HG02610 (cell line): ENCODE results near the gene ANKLE2.

Experiments used
- ATAC-seq: cut with Tn5 transposase; IDR thresholded peaks from one replicate; pipeline ENCODE4 v1.9.1; 2021; ENCODE audit warnings: mild to moderate bottlenecking, moderate library complexity; ENCODE audit not compliant: unreplicated experiment

Gene ANKLE2

DNA sequence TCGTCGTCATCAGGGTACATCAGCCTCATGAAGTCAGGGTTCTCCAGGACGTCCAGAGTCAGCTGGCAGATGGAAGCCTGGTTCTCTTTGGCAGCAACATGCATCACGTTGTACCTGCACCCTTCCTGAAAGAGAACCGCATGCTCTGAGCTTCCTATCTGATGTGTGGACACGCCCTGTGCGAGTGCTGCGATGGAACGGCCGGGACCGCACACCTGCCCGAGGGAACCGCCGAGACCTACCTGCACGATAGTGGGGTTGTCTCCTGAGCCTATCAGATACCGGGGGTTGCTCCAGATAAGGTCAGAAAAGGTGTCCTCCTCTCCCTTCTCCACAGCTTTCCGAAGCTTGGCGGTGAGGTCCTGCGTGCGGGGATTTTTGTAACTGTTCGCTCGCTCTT lies 13.7 kb downstream of the ANKLE2 start:
- no peak for ATAC-seq

DNA sequence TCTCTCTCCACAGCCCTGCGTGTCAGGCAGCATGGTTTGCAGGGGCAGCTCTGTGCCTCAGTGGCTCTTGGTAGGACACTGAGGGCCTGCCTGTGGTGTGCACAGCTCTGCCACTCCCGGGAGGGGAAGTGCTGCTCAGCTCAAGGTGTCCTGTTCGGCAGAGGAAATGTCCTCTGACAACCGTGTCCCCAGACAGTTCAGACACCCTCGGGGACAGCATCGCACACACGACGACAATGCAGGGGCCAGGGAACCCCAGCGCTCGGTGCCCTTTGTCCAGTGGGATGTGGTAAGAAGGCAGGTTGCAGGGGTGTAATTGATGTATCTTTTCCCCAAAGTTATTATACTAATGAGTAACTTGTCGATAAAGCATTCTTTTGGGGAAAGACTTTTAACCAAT lies 14.2 kb downstream of the ANKLE2 start:
- no peak for ATAC-seq

DNA sequence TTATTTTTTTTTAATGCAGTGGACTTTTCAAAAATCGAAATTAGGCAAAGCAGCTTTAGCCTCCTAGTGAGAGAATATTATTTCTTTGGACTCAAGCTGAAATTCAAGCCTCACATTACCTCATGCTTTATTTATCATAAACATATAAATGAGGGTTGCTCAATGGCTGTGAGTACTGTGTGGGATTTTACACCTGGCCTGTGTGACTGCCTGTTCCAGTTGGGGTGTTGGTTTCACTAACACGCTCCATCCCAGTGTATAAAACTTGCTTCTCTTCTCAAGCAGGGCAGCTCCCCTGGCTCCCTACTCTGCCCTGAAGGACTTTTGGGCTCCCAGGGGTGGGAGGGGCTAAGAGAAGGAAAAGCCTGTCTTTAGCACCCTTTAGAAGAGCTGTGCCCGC lies 15.0 kb downstream of the ANKLE2 start:
- ATAC-seq: no peak

DNA sequence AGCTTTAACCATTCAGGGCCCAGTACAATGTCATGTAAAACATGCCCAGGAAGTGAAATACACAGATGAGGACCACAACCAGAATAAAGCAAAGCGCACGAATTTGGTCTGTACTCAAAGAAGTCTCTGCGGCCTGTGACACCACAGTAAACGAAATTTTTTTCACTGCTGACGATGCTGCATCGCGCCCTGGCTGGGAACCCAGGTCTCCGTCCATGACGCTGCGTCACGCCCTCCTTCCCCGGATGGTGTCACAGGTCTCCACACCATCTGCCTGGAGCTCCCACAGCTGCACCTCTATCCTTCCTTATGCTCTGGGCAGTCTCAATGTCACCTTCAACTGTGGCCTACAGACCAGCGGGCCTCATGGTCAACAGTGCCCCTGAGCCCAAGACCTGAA lies 17.8 kb downstream of the ANKLE2 start:
- ATAC-seq: no peak

DNA sequence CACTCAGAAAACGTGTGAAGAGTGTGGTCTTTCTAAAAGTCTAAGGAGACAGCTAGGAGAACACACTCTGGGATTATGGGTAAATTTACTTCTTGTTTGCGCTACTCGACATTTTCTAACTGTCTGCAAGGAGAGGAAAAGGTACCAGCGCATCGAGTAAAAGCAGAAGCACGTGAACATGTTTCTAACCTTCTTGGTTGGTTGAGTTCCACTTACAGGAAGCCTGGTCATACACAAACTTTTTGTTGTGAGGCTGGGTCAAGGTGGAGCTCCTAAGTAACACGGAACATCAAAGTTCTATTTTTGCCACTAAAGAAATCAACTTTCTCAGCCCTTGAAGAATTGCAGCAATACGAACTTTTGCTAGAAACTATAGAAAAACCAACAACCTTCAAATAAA lies 20.0 kb downstream of the ANKLE2 start:
- no peak for ATAC-seq

DNA sequence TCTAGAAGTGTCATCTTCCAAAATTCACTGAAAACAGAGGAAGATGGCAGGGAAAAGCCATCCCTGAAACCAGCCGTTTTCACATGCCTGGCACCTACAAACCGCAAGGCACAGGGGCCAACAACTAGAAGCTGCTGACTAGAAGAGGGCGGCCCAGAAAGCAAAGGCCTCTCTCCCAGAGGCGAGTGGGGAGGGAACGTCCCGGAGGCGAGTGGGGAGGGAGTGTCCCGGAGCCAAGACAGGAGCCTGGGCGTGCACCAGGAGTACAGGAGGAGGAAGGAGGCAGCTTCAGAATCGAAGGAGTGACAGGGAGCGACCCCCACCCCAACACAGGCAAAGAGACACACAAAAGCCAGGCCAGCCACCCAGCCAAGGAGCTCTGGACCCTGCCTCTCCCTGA lies 21.0 kb downstream of the ANKLE2 start:
- ATAC-seq: no peak

DNA sequence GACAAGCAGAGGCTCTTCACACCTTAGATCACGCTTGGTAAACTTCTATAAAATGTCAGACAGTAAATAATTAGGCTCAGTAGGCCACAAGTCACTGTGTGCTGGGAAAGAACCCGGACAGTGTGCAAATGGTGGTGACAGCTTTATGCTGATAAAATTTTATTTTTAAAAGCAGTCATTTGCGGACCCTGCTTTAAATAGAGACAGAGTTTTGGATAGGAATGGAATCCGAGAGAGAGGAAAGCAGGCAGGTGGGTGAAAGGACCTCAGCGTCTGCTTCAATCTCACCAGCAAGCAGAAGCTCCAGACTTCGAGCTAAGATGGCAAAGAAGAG lies 21.4 kb downstream of the ANKLE2 start:
- no peak for ATAC-seq

DNA sequence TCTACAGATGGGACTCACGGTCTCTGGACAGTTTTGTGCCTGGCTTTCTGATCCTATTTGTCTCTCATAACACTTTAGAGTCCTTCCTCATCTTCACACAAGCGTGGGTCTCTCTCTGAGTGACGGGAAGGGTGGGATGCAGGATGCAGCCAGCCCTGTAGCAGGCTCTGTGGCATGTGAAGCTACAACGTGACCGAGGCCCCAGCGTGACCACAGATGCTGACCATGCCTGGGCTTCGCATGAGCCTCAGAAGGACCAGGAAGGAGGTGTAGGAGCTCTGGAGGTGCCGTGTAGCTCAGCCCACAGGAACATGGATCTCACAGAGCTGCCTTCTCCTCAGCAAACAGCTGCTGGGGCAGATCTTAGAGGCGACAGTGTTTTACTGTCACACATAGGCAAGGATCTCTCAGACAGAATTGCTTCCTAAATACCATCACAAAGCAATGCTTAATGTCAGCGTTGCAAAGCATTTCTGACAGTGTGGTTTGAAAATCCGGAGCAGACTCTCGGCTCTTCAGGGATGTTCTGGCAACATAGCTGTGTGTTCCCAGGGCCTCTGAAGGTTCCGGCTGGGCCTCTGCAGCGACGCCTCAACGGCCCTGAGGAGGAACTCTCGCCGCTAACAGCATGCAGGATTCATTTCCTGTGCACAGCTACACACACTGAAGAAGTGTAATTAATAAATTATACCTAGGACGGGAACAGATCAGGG lies 21.9 kb downstream of the ANKLE2 start:
- ATAC-seq: no peak

DNA sequence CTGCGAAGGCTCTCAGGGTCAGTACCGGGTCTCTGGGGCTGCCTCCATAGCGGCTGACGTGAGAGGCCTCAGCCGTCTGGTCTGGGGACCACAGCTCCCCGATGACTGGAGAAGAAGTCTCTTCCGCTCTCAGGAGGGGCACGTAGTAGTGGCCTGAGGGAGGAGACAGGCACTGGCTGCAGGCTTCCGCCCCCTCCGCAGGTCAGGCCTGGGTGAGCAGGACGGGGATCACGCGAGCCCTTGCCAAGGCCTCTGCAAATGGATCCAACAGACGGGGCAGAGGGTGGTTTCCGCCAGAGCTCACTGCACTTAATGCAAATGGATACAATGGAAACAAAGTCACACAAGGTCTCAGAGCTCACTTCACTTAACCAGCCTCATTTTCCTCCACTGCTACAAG lies 24.7 kb downstream of the ANKLE2 start:
- ATAC-seq: no peak

DNA sequence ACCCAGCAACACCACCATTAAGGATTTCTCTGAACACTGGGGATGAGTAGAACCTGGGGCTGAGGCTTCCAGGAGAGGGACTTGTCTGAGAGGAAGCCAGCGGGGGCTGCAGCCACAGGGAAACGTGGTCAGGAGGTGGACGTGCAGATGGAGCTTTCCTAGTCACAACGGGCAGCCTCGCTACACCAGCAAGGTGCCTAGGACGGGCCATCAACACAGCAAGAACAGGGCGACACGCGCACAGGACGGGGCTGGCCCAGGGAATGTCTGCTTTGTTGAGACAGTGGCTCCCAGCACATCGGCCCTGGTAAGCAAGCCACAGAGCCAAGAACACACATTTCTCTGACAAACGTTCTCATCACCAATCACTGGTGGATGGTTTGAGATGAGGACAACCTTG lies 25.3 kb downstream of the ANKLE2 start:
- ATAC-seq: no peak

DNA sequence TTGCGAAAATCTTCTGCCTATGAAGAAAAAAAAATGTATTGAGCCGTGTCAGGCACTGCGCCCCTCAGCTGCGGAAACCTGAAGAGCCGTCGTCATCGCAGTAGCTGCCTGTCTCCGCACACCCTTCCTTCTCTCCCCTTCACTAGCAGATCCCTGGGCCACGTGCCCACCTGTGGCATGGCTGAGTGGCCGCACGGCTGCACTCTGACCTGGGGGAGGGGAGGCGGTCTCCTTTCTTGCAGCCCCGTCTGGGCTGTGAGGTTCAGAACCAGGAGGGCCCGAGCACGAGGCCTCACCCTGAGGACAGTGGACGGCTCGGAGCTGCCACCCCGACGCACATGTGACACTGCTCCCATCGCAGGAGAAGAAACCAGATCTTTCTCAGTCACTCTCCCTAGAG lies 26.1 kb downstream of the ANKLE2 start:
- no peak for ATAC-seq

DNA sequence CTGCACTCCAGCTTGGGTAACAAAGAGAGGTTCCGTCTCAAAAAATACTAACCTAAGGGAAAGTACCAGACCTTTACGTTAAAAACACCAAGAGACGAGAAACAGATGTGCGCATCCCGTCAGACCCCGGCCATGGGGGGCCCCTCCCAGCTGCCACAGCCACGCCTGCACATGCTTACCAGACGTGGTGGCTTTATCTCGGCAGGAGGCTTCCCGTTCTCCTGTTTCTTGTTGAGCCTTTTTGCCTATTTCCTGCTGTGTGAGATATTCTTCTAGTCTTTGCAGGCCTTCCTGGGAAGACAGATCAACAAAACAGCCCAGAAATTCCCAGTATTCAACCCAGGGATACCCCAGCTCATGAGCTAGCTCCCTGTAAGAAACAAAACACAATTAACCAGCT lies 27.4 kb downstream of the ANKLE2 start:
- ATAC-seq: no peak

DNA sequence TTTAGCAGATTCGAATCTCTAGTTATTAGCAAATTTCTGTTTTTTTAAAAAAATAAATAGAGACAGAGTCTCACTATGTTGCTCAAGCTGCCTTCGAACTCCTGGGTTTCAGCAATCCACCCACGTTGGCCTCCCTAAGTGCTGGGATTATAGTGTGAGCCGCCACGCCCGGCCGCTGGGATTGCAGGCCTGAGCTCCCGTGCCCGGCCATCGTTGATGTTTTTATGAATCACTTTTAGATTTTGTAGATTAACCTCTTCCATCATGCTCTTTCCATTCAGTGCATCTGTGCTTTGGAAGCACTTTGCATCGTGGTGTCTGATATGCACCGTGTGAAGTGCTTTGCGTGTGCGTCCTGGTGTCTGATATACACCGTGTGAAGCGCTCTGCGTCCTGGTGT lies 30.1 kb downstream of the ANKLE2 start:
- ATAC-seq: no peak

DNA sequence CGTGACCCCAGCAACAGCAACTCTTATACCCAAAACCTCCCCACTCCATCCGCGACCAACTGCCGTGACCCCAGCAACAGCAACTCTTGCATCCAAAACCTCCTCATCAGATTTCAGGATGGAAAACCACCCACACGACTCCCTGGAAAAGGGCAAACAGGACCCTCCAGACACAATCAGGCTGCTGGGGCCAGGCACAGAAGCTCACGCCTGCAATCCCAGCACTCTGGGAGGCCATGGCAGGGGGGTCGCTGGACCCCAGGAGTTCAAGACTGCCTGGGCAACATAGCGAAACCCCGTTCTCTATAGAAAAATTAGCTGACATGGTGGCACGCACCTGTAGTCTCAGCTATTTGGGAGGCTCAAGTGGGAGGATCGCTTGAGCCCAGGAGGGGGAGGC lies 31.3 kb downstream of the ANKLE2 start:
- no peak for ATAC-seq

DNA sequence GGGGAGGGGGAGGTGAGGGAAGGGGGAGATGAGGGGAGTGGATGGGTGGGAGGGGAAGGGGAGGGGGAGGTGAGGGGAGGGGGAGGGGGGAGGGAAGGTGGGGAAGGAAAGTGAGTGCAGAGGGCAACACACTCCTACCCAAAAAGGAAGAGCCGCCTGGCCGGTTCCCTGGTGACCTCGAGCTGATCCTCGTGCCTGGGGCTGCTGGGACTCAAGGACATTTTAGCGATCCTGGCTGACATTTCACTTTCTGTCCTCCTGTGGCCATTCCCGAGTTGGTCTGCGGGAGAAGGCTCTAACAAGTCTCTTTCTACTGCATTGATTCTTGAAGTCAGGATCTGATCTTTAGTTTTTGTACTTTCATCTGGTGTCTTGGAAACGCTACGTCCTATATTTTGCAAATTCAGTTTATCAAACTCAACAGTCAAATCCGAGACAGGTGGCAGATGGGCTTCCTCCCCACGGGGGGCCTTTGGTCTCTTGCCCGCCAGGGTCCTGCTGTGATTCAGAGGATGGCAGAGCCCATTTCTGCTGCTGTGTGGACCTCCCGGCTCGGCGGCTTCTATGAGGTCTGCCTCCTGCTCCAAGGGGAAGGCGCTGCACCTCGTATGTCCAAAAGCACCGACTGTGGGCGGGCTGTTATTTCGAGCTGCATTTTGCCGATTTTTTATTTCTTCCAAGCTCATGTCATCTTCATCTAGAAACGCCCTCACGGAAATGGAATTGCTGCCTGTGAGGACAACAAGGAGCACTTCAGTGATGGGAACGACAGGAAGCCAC lies 31.9 kb downstream of the ANKLE2 start:
- ATAC-seq: no peak

DNA sequence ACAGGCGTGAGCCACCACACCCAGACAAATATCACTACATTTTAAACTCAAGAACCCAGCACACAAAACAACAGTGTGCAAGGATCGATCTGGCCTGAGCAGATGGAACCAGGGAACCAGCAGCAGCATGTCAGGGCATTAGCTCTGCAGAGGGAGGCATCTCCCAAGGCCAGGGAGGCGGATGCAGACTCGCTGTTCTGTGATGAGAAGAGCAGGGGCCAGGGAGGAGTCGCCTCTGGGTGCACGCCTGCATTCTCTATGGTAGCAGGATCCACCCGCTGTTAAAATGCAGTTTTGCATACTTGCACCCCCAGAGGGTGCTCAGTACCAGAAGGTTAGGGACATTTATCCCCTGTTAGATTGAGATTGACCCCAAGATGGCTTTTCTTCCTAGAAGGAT lies 33.1 kb downstream of the ANKLE2 start:
- no peak for ATAC-seq

DNA sequence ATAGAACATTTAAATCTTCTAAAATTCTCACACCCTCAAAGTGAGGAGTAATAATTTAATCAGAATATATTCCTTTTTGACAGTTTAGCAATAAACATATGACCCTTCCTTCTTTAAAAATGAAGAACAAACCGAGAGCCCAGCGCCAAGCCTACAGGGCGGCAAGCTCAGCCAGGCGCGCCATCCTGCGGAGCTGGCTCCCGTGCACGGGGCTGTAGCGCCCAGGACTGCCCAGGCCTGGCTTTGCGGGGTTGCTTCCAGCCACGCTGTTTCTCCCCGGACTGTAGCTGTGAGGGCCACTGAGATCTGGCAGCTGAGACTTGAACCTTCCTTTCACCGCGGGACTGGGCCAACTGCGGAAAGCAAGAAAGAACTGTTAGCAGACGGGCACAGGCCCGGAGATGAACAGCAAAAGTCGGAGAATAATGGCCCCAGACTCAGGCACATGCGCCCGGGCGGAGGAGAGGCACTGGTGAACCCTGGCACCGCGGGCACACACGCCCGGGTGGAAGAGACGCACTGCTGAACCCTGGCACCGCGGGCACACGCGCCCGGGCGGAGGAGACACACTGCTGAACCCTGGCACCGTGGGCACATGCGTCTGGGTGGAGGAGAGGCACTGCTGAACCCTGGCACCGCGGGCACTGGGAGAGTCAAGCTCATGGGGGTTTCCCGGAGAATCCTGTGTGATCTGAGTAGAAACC lies 34.4 kb downstream of the ANKLE2 start:
- no peak for ATAC-seq

DNA sequence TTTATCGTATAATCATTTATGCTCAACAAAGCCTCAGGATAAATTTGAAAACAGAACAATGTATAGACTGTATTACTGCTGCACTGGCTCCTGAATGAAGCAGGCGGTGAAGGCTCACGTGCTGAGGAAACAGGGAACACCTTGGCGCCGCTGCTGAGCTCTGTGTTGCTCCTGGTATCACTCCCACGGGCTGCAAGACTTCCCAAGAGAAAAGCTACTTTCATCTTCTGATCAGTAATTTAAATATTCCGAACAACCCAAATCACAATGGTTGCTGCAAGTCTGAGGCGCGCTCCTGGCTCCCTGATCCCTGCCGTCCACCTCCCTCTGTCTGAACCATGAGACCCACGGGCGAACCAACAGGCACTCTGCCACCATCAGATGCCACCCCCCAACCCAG lies 35.2 kb downstream of the ANKLE2 start:
- ATAC-seq: no peak

DNA sequence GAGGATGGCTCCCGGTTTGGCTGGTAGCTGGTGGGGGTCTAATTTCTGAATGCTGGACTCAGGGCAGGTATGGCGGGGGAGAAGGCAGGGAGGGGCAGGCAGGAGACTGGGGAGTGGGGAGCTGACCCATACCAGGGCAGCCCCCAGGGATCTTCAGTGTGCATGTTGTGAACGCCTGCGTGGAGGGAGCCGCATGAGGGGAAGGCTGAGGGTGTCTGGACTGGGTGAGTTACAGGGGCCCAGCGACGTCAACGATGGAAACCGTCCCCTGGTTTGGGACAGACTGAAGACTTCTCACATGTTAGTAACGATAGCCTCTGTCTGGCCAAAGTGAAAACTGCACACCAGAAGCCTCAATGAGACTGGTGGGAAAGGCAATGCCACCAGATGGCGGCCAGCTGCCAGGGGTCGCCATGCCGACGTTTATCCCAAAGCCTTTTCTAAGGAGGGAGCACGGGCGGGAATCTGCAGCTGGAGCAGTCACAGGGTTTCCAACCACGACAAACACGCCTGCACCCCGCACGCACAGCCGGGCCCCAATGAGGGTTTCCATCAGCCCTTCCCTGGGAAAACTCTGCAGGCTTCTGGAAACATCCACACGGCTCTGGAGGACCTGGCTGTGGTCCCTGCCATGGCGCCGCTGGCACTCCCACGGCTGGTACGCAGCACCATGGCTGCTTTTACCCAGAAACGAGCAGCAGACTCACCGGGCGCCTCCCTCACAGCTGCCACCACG lies 37.0 kb downstream of the ANKLE2 start:
- no peak for ATAC-seq

DNA sequence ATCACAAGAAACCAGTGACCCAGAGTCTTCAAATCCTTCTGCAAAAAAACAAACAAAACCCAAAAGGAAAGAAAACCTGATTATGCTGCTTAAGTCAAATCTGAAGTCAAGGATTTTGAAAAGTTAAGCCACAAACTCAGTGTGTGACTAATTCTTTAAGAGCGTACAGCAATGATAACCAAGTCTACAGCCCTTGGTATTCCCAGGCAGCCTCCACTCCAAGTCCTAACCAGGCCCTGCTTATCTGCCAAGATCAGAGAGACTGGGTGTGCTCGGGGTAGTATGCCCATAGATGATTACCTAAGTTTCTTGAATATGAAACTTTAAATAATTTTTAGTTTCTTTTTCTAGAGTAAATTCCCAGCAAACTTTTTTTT lies 37.9 kb downstream of the ANKLE2 start:
- ATAC-seq: no peak

DNA sequence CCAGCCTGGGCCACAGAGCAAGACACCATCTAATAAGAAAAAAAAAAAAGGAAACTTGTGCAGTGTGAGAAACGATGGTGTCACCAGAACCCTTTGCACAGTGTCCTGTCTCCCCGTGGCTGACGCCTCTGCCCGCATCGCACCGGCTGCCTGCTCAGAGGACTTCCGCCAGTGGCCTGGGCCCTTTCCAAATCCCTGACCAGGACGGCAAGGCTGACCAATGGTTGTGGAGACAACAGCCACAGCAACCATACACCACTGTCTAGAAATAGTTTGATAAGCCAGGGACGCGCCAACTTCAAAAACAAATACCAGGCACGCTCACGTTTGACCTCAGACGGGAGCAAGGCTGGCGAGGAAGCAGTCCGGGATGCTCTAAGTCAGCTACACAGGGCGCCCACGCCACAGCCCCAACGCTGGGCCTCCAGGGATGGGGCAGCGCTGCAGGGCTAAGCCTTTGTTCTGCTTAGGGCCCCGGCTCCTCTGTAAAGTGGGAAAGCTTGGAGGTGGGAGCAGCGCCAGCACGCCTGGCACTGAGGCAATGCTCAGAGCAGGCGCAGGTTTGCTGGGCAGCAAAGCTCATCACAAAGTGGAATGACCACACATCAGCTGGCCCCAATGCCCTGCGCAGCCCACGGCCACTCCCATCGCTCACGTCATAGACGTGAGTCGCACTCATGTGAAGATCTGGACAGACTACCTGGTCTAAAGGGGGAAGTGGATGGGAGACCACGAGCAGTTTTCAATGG lies 38.4 kb downstream of the ANKLE2 start:
- ATAC-seq: no peak
